Colonic mucosa (tissue), 2 donors: ENCODE data around the gene CYP4Z1. TPM values are rescaled to one million over a fixed set of nuclear protein-coding genes. Genes with fewer than 3 reads are reported as not detected.

ENCODE experiments used
- total RNA-seq, 2 donors: library from RNA; stranded (reverse); fragmentation: NEBNext Ultra II Directional in 1 of 2; extraction: Animal tissue kit (Norgen Biotek cat#: 25700) in 1 of 2; gene quantifications; one replicate each; pipeline ENCODE4 v1.2.1, GENCODE V29; 2021
- donor health status: DM: no; HTN: no; CAD: no.
- donor health status: DM: no; HTN: no; CAD: no.

CYP4Z1 gene
- total RNA-seq, 2 donors from 2014 or later = not detected

Other genes starting within 250 kb of the CYP4Z1 start
- under 1 TPM in 1 of 2 donors, not detected in 1; 0.57 TPM for gene CYP4A11, start 125.8 kb upstream of the CYP4Z1 start, total RNA-seq
- 1 to 10 TPM in 1 of 2 donors, under 1 TPM in 1; 0.57 to 1.7 TPM for gene CYP4X1, start 43.6 kb upstream of the CYP4Z1 start, total RNA-seq
- not detected for gene CYP4A22, start 70.2 kb downstream of the CYP4Z1 start, total RNA-seq
- gene PDZK1IP1, start 122.8 kb downstream of the CYP4Z1 start, total RNA-seq = 10 to 100 TPM; 40.6 to 85.2 TPM
- gene TAL1, start 165.0 kb downstream of the CYP4Z1 start, total RNA-seq = 1 to 10 TPM in 1 of 2 donors, under 1 TPM in 1; 0.90 to 1.2 TPM
- 10 to 100 TPM in 1 of 2 donors, 1 to 10 TPM in 1; 9.6 to 22.0 TPM for gene STIL, start 246.9 kb downstream of the CYP4Z1 start, total RNA-seq